OCI-LY7 (cell line): ENCODE results near the gene PLEKHM1. TPM values are rescaled to one million over a fixed set of nuclear protein-coding genes. Genes with fewer than 3 reads are reported as not detected.

Source experiments
- BruUV-seq: library from RNA; stranded (reverse); fragments of 400-500 nt; replicated peaks from 2 replicates; lab custom pipeline; 2021; lab: Mats Ljungman, UMichigan
- CTCF ChIA-PET: fragments of 300-600 bp; sonication (Branson Sonifier 250); formaldehyde crosslinking; loops from one replicate; lab custom pipeline; 2022; ENCODE audit warnings: antibody characterized with exemption; ENCODE audit not compliant: unreplicated experiment; lab: Charles Lee
- POLR2A ChIA-PET: fragments of 300-600 bp; sonication (Branson Sonifier 250); formaldehyde crosslinking; loops from one replicate; lab custom pipeline; 2022; ENCODE audit warnings: antibody characterized with exemption; lab: Charles Lee
- DNase-seq: peaks from one replicate; pipeline ENCODE4 v3.0.0-alpha.2; 2015; ENCODE audit warnings: low spot score
- H2AFZ ChIP-seq: fragments of 200-600 bp; sonication (generic), shearing (Covaris generic); 2 replicates; pipeline ENCODE4 v1.6.1; 2014; ENCODE audit warnings: mild to moderate bottlenecking, antibody characterized with exemption, low read length, moderate library complexity
- H3K27ac ChIP-seq: fragments of 200-600 bp; sonication (generic); 2 replicates; pipeline ENCODE4 v1.5.1; 2014; ENCODE audit warnings: mixed run types, low read depth, mild to moderate bottlenecking, moderate library complexity, low read length, inconsistent platforms; ENCODE audit not compliant: poor library complexity, severe bottlenecking
- H3K36me3 ChIP-seq: fragments of 200-600 bp; sonication (generic); 2 replicates; pipeline ENCODE4 v1.6.1; 2014; ENCODE audit warnings: mild to moderate bottlenecking, antibody characterized with exemption, low read length, moderate library complexity, mixed read lengths; ENCODE audit not compliant: insufficient read depth
- H3K4me1 ChIP-seq: fragments of 200-600 bp; sonication (generic); 2 replicates; pipeline ENCODE4 v1.5.1; 2014; ENCODE audit warnings: mild to moderate bottlenecking, low read length; ENCODE audit not compliant: insufficient read depth, poor library complexity, severe bottlenecking
- H3K4me2 ChIP-seq: fragments of 200-600 bp; sonication (generic); 2 replicates; pipeline ENCODE4 v1.6.1; 2014; ENCODE audit warnings: mild to moderate bottlenecking, low read length
- H3K4me3 ChIP-seq: fragments of 200-600 bp; sonication (generic); 2 replicates; pipeline ENCODE4 v1.5.1; 2014; ENCODE audit warnings: mild to moderate bottlenecking, low read depth, low read length; ENCODE audit not compliant: poor library complexity, severe bottlenecking
- H3K79me2 ChIP-seq: fragments of 200-600 bp; sonication (generic); 2 replicates; pipeline ENCODE4 v1.6.1; 2016; ENCODE audit warnings: low read depth, mild to moderate bottlenecking, low read length, moderate library complexity, mixed read lengths; ENCODE audit not compliant: insufficient read depth
- H3K9me2 ChIP-seq: fragments of 200-600 bp; sonication (generic); 2 replicates; pipeline ENCODE4 v1.6.1; 2016; ENCODE audit warnings: mild to moderate bottlenecking, low read length, mixed read lengths; ENCODE audit not compliant: insufficient read depth
- H3K9me3 ChIP-seq: fragments of 200-600 bp; sonication (generic); 2 replicates; pipeline ENCODE4 v1.6.1; 2014; ENCODE audit warnings: mild to moderate bottlenecking, mixed run types, low read length, mixed read lengths
- H4K20me1 ChIP-seq: fragments of 200-600 bp; sonication (generic); 2 replicates; pipeline ENCODE4 v1.6.1; 2014; ENCODE audit warnings: mild to moderate bottlenecking, antibody characterized with exemption, low read length, moderate library complexity, mixed read lengths; ENCODE audit not compliant: insufficient read depth
- CTCF ChIP-seq: fragments of 200-600 bp; sonication (generic); conservative IDR thresholded peaks from 2 replicates; pipeline ENCODE4 v1.5.1; 2014; ENCODE audit warnings: mild to moderate bottlenecking, antibody characterized with exemption, low read length, moderate library complexity, mixed read lengths
- EZH2phosphoT487 ChIP-seq: fragments of 200-600 bp; sonication (generic); IDR thresholded peaks from 2 replicates; pipeline ENCODE4 v1.6.1; 2018; ENCODE audit warnings: low read depth, borderline replicate concordance, mild to moderate bottlenecking, mixed run types, antibody characterized with exemption, low read length, moderate library complexity, mixed read lengths
- intact Hi-C: fragments of 100-400 bp; cut with micrococcal nuclease; formaldehyde crosslinking; loops from one replicate; pipeline ENCODE4 v1.10.0; 2022; ENCODE audit not compliant: unreplicated experiment
- total RNA-seq, 2 experiments: library from RNA; depleted of rRNA in 1 of 2; stranded (reverse); fragments of >200 nt in 1 of 2; shearing (Covaris generic) in 1 of 2; gene quantifications; 2 replicates each; pipeline ENCODE4 v1.2.3, GENCODE V29; 2014 to 2022

PLEKHM1 gene
- total RNA-seq, 2 experiments from 2014 or later: 11.8 to 29.3 TPM

DNA sequence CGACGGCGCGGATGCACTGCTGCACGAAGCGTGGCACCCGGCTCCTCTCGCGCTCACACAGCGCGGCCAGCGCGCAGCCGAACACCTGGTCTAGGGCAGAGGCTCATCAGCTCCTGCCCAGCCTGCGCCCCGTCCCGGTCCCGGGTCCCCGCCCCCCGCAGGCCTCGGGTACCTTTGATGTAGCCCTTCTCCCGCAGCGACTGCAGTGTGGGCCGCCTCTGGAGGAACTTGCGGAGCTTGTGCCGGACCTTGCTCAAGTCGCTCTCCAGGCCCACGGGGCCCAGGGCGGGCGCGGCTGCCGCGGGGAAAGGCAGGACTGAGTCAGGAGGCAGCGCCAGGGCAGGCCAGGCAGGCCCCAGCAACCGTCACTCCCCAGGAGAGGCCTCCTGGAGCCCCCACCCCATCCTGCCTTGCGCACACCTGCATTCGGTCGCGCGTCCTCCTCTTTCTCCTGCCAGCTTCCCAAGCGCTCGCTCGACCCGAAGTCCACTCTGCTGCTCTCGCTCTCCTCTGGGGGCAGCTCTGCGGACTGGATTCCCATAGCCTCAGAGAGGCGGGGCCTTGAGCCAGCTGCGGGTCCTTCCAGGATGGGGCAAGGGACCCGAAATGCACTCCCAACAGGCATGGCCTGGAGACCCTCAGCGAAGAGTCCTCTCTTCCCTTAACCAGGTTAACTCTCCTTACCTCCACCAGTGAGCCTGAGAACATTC, 93.9 kb downstream of the PLEKHM1 start:
- Histone ChIP-seq H3K9me2 (no peaks in the 10 kb centered on the region), H2AFZ (no peak overlapping the region), H3K4me1 (peaks cover 4% of the 10 kb centered on the region), H3K9me3 (no peaks in the 10 kb centered on the region), H3K79me2 (no peaks in the 10 kb centered on the region), H3K27ac (no peak overlapping the region), H3K36me3 (peaks cover 63% of the 10 kb centered on the region), H4K20me1 (no peaks in the 10 kb centered on the region), H3K4me3 (no peak overlapping the region), H3K4me2 (no peak overlapping the region)
- DNase-seq: no peak
- intact Hi-C loops: no loop called here
- ChIA-PET POLR2A (no interaction called here), CTCF (no interaction called here)
- no peak for TF ChIP-seq CTCF
- no peak for TF ChIP-seq EZH2phosphoT487
- no TSS peak for BruUV-seq

- no peak overlapping the region for H3K27ac ChIP-seq
- peaks cover 4% of the 10 kb centered on the region for H3K4me1 ChIP-seq
- H3K9me3 ChIP-seq: no peaks in the 10 kb centered on the region
- ChIA-PET CTCF (no interaction called here), POLR2A (no interaction called here)
- no peak overlapping the region for H2AFZ ChIP-seq
- H3K4me2 ChIP-seq: no peak overlapping the region
- TF ChIP-seq CTCF (no peak), EZH2phosphoT487 (no peak)
- intact Hi-C loops: loop anchor here (2.0 kb wide), 1 partner anchor 31 kb away; no protein-coding TSS in a partner anchor
- H4K20me1 ChIP-seq: no peaks in the 10 kb centered on the region
- peaks cover 55% of the 10 kb centered on the region for H3K36me3 ChIP-seq
- H3K79me2 ChIP-seq: no peaks in the 10 kb centered on the region
- BruUV-seq: no TSS peak
- no peaks in the 10 kb centered on the region for H3K9me2 ChIP-seq
- H3K4me3 ChIP-seq: no peak overlapping the region
- DNase-seq: no peak
These were observed 94.7 kb downstream of the PLEKHM1 start for GRCh38 chr17:45395569-45396415.
